Left lung (tissue), 10 donors: Measurements from ENCODE around the gene ETV5. TPM values are rescaled to one million over a fixed set of nuclear protein-coding genes. Genes with fewer than 3 reads are reported as not detected.

Experiments
- ATAC-seq: fragments of 200-7000 bp; cut with Tn5 transposase; one replicate; pipeline ENCODE4 v1.9.1; 2020; ENCODE audit warnings: moderate library complexity
- DNase-seq, 4 donors: peaks; one replicate each; pipeline ENCODE4 v3.0.0-alpha.2; 2013 to 2020
- H3K27ac ChIP-seq, 2 donors: fragments of 200-600 bp; sonication (generic) in 1 of 2; one replicate each; pipeline versions ENCODE4 v1.5.0 to v1.8.0; 2020 to 2021
- H3K27me3 ChIP-seq, 2 donors: fragments of 200-600 bp; sonication (generic) in 1 of 2; one replicate each; pipeline versions ENCODE4 v1.5.0 to v1.8.0; 2020 to 2021
- H3K36me3 ChIP-seq, 2 donors: fragments of 200-600 bp; sonication (generic) in 1 of 2; one replicate each; pipeline versions ENCODE4 v1.5.0 to v1.8.0; 2020 to 2021
- H3K4me1 ChIP-seq, 2 donors: fragments of 200-600 bp; one replicate each; pipeline ENCODE4 v1.8.0; 2021
- H3K4me3 ChIP-seq, 2 donors: fragments of 200-600 bp; sonication (generic) in 1 of 2; one replicate each; pipeline versions ENCODE4 v1.5.0 to v1.8.0; 2020 to 2021; ENCODE audit warnings: mild to moderate bottlenecking in 1 of 2
- H3K9me3 ChIP-seq, 2 donors: fragments of 200-600 bp; sonication (generic) in 1 of 2; one replicate each; pipeline versions ENCODE4 v1.5.0 to v1.8.0; 2020 to 2021
- intact Hi-C, 2 donors: fragments of 100-400 bp; cut with DNase I; formaldehyde crosslinking; loops; one replicate each; pipeline versions ENCODE4 v1.11.2 to v1.14.2; 2022
- polyA plus RNA-seq, 6 donors: library from polyadenylated mRNA; unstranded; fragments of 120-200 nt; gene quantifications; one replicate each; pipeline ENCODE4 v1.2.1, GENCODE V29; 2013; ENCODE audit not compliant: insufficient read length in 6 of 6
- total RNA-seq, 2 donors: library from RNA; stranded (reverse); fragmentation: NEBNext Ultra II Directional; extraction: Animal tissue kit (Norgen Biotek cat#: 25700); gene quantifications; one replicate each; pipeline ENCODE4 v1.2.1, GENCODE V29; 2021
- TF ChIP-seq, protein P1 (sequence below), 2 donors: fragments of 200-600 bp; sonication (generic) in 1 of 2; IDR thresholded peaks; one replicate each; pipeline versions ENCODE4 v1.5.0 to v1.8.0; 2021; ENCODE audit warnings: antibody characterized with exemption in 2 of 2
- donor health status: DM: no; HTN: yes; CAD: no.
- donor health status: DM: no; HTN: no; CAD: no.

Gene ETV5
- total and polyA plus RNA-seq, 8 donors = 40.7 to 332 (median 266) TPM

- Histone ChIP-seq H3K27ac (no peak overlapping the region), H3K4me1 (no peaks in the 10 kb centered on the region), H3K4me3 (no peak overlapping the region), H3K9me3 (peaks cover 0 to 3% of the 10 kb centered on the region in 2 donors), H3K36me3 (no peaks in the 10 kb centered on the region), H3K27me3 (no peaks in the 10 kb centered on the region)
- DNase-seq = no peak
- TF ChIP-seq, protein P1, sequence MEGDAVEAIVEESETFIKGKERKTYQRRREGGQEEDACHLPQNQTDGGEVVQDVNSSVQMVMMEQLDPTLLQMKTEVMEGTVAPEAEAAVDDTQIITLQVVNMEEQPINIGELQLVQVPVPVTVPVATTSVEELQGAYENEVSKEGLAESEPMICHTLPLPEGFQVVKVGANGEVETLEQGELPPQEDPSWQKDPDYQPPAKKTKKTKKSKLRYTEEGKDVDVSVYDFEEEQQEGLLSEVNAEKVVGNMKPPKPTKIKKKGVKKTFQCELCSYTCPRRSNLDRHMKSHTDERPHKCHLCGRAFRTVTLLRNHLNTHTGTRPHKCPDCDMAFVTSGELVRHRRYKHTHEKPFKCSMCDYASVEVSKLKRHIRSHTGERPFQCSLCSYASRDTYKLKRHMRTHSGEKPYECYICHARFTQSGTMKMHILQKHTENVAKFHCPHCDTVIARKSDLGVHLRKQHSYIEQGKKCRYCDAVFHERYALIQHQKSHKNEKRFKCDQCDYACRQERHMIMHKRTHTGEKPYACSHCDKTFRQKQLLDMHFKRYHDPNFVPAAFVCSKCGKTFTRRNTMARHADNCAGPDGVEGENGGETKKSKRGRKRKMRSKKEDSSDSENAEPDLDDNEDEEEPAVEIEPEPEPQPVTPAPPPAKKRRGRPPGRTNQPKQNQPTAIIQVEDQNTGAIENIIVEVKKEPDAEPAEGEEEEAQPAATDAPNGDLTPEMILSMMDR (IDR thresholded peaks at IDR 0.05) = no peak
- intact Hi-C loops = no loop called here
- ATAC-seq = no peak
Observed at GRCh38 chr3:186079925-186080324, 29.0 kb downstream of the ETV5 start.

DNA sequence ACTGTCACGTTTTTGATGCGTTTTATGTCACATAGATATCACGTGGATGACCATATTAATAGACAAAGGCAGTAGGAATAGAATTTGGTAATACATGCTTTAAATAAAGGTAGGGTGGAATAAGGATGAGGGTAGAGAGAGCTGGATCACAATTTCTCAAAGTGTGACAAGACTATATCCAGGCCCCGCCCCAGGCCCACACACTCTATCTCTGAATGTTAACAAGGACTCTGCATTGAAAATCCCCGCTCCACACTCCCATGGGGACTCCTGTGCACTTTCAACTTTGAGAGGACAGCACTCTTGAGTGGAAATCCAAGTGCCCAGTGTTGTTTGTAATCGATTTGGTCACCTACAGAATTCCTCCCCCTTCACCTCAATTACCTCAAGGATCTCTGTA, 31.4 kb downstream of the ETV5 start:
- H3K4me3 ChIP-seq = no peak overlapping the region
- H3K9me3 ChIP-seq = peaks cover 0 to 6% of the 10 kb centered on the region in 2 donors
- H3K36me3 ChIP-seq = peaks cover 0 to 3% of the 10 kb centered on the region in 2 donors
- TF ChIP-seq, protein P1 (IDR thresholded peaks at IDR 0.05) = no peak
- intact Hi-C loops = no loop called here
- ATAC-seq (no peak), DNase-seq (no peak)
- no peak overlapping the region for H3K27ac ChIP-seq
- no peaks in the 10 kb centered on the region for H3K27me3 ChIP-seq
- H3K4me1 ChIP-seq = no peaks in the 10 kb centered on the region

GRCh38 chr3:186075931-186076567, 32.8 kb downstream of the ETV5 start:
- DNase-seq (no peak), ATAC-seq (no peak)
- intact Hi-C loops = no loop called here
- Histone ChIP-seq H3K36me3 (peaks cover 0 to 3% of the 10 kb centered on the region in 2 donors), H3K4me3 (no peak overlapping the region), H3K9me3 (peaks cover 0 to 6% of the 10 kb centered on the region in 2 donors), H3K4me1 (no peaks in the 10 kb centered on the region), H3K27ac (no peak overlapping the region), H3K27me3 (no peaks in the 10 kb centered on the region)
- TF ChIP-seq, protein P1 (IDR thresholded peaks at IDR 0.05) = no peak

DNA sequence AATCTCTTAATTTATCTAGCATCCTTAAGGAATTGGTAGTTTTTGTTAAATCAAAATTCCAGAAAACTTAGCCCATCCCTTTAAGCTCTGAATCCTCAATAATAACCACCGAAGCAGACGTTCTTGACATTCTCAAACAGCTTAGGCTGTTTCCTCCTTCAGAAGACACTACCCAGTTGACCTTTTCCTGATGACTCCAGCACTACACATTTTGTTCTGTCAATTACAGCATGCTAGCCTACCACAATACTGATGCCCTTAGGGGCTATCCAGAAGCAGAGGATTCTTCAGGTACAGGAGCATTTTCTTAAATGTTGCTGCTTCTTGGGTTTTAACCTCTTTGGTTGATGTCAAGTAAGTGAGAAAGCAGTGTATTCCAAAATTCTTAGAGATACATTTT, 33.4 kb downstream of the ETV5 start:
- DNase-seq (no peak), ATAC-seq (no peak)
- H3K36me3 ChIP-seq = peaks cover 0 to 3% of the 10 kb centered on the region in 2 donors
- H3K27ac ChIP-seq = no peak overlapping the region
- TF ChIP-seq, protein P1 (IDR thresholded peaks at IDR 0.05) = no peak
- H3K27me3 ChIP-seq = no peaks in the 10 kb centered on the region
- H3K9me3 ChIP-seq = peaks cover 0 to 6% of the 10 kb centered on the region in 2 donors
- no peaks in the 10 kb centered on the region for H3K4me1 ChIP-seq
- H3K4me3 ChIP-seq = no peak overlapping the region
- intact Hi-C loops = no loop called here

DNA sequence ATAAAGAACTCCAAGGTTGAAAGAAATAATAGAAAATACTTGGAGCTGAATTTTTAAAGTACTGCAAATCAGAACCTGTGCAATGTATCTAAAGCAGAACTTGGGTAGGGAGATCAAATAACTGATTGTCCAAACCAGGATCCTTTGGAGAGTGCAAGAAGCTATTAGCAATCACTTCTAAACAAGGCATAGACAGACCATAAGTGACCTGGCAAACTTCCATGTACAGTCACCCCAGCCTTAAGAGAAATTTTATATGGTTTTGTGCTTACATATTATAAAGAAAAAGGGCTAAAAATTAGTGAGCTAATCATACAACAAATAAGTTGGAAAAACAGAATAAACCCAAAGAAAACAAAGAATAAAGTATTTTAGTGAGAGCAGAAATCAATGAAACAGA, 35.2 kb downstream of the ETV5 start:
- no peaks in the 10 kb centered on the region for H3K4me1 ChIP-seq
- DNase-seq = no peak
- intact Hi-C loops = no loop called here
- H3K4me3 ChIP-seq = no peak overlapping the region
- H3K27ac ChIP-seq = no peak overlapping the region
- peaks cover 0 to 6% of the 10 kb centered on the region in 2 donors for H3K9me3 ChIP-seq
- ATAC-seq = no peak
- H3K27me3 ChIP-seq = no peaks in the 10 kb centered on the region
- TF ChIP-seq, protein P1 (IDR thresholded peaks at IDR 0.05) = no peak
- H3K36me3 ChIP-seq = peaks cover 0 to 3% of the 10 kb centered on the region in 2 donors
